Left hindlimb (tissue), 1 donor: ENCODE data around the gene PLEKHH1.
A peak's percentile ranks its signal among the peaks of the same experiment; 100 is the strongest.

ENCODE experiments used
- DNase-seq: peaks from one replicate; pipeline ENCODE4 v3.0.0-alpha.2; 2018

Gene PLEKHH1

GRCh38 chr14:67569011-67569650 lies 36.0 kb downstream of the PLEKHH1 start:
- DNase-seq = no peak

GRCh38 chr14:67569651-67570290 lies 36.7 kb downstream of the PLEKHH1 start:
- no peak for DNase-seq

DNA sequence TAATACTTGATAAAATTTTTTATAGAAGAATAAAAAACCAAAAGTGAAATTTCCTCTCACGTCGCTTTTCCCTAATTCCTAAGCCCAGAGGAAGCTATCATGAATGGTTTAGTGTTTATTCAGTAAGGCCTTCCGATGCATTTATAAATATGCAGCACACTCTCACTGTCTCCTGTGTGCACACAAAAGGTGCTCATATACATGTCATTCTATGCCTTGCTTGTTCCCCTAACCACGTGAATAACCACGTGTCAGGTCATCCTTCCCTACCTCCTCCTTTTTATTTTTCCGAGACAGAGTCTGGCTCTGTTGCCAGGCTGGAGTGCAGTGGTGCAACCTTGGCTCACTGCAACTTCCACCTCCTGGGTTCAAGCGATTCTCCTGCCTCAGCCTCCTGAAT lies 37.4 kb downstream of the PLEKHH1 start:
- DNase-seq = no peak

GRCh38 chr14:67571275-67571990 lies 38.3 kb downstream of the PLEKHH1 start:
- peak; percentile 56 for DNase-seq

GRCh38 chr14:67571991-67572323 lies 38.9 kb downstream of the PLEKHH1 start:
- DNase-seq = no peak

DNA sequence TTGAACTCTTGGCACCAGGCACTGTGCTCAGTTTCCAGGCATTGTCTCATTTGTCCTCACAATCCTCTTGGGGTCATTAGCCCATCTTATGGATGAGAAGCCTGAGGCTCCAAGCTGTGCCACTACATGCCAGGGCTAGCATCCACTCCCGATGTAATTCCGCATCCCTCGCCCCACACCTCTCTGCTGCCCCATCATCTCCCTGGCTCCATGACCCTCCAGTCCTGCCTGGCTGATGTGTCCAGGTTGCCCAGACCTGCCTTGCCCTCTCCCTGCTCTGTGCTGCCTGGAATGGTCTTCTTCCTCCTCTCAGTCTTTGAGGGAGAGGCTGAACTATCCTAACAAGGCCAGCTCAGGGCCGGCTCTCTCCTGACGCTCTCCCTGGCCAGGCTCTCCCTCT lies 39.5 kb downstream of the PLEKHH1 start:
- no peak for DNase-seq

DNA sequence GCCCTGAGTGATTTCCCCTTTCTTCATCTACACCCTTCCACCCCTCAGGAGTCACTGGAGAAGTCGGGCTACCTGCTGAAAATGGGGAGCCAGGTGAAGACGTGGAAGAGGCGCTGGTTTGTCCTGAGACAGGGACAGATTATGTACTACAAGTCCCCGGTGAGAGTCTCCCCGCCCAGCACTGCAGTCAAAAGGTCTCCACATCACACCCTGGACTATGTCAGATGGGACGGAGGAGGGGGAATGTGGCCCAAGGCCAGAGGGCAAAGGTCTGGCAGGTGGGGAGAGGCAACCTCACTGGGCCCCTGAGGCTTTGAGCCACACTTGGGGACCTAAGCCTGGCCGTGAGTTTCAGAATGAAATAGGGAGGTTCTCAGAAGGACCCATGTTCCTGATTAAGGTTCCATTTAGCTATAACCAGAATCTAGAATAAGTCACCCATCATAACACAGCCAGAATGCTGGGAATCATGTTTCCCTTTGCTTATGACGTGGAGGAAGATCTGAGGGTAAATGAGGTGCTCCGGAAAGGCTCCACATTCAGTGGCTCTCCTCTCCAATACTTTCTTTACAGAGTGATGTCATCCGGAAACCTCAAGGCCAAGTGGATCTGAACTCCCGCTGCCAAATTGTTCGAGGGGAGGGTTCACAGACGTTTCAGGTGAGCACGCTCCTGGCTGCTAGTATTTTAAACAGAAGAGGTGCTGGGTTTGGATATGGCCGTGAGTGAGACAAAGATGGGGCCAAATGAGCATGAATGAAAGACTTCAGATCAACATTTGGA lies 40.3 kb downstream of the PLEKHH1 start:
- DNase-seq = no peak

GRCh38 chr14:67574156-67574555 lies 41.1 kb downstream of the PLEKHH1 start:
- DNase-seq = no peak

DNA sequence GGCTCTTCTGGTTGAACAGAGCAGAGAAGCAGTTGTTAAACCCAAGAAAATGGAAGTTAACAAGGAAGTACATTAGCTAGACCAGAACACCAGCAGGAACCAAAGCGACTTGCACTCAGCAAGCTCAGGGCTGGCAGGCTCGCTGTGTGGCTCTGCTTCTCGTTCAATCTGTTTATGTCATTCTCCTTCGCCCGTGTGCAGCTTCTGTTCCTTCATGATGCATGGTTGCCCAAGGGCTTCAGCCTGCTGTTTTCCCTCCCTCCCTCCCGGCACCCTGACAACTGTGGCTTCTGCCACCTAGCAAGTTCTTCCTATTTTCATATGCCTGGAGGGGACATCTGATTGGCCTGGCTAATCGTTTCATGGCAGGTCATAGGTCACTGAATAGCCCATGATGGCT lies 41.7 kb downstream of the PLEKHH1 start:
- no peak for DNase-seq

- DNase-seq = no peak
These were observed 42.6 kb downstream of the PLEKHH1 start for GRCh38 chr14:67575684-67576083.

DNA sequence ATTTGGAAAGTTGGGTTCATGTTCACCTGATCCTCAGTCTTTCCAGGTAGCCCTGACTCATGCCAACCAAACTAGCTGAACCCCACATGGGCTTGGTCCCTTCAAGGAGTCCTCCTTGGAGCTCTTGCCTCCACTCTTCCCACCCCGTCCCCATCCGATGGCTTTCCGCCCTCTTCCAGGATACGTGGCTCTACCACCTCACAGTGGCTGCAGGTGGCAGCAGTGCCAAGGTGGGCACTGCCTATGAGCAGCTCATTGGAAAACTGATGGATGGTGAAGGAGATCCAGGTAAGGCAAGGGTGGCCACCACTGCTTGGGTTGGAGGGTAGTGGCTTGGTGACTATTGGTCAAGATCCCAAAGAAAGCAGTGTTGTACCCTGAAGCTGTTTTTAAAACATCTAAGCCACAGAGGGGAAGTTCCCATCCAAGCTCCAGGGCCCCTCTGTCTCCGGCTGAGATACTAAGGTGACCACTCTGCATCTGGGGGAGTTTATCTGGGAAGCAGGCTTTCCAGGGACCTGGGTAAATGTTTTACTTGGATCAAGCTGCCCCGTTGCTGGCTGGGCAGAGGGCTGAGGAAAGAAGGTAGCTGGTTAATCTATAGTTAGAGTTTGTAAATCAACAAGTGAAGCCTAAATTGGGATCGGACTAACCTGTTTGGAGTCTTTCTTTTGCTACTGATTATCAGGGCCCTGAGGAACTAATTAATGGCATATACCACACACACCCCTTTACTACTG lies 43.3 kb downstream of the PLEKHH1 start:
- DNase-seq = no peak

- DNase-seq = no peak
These were observed 44.2 kb downstream of the PLEKHH1 start for GRCh38 chr14:67577181-67577808.

DNA sequence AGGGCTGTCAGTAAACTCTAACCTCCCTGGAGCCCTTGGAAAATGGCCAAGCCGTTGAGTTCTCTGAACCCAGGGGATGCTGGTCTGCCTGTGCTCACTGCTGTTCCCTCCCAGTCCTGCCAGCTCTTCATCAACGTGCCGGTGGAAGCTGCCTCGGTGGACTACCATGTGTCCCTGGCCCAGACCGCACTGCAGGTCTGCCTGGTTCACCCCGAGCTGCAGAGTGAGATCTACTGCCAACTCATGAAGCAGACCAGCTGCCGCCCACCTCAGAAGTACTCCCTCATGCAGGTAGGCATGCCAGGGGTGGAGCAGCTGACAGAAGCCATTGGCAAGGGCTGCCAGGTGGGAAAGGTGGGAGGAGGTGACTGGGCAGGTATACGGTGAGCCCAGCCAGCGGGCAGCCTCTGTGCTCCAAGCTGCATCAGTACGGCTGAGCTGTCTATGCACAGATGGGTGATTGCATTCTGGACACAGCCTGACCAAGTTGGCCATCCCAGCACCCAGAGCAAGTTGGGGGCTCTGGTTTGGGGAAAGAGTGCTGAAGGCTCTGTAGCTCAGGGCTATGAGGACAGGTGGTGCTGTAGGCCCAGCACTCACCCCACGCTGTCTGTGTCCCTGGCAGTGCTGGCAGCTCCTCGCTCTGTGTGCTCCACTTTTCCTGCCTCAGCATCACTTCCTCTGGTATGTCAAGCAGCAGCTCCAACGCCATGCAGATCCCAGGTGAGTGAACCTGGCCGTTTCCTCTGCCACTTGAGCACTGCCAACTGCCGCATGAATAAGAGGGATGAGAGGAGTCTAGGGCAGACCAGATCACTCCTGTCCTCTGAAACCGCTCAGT lies 45.0 kb downstream of the PLEKHH1 start:
- DNase-seq = no peak

DNA sequence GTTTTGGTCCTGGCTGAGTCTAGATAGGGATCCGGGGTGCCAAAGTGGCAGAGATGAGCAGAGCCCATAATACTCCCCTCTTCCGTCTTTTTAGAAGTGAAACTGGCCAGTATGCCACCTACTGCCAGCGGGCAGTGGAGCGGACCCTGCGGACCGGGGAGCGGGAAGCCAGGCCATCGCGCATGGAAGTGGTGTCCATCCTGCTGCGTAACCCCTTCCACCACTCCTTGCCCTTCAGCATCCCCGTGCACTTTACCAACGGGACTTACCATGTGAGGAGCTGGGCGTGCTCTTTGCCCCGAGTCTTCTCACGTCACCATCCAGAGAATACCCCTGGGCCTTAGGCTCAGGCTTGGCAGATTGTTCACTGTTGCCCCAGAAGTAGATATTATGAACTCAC lies 46.0 kb downstream of the PLEKHH1 start:
- DNase-seq = no peak

DNA sequence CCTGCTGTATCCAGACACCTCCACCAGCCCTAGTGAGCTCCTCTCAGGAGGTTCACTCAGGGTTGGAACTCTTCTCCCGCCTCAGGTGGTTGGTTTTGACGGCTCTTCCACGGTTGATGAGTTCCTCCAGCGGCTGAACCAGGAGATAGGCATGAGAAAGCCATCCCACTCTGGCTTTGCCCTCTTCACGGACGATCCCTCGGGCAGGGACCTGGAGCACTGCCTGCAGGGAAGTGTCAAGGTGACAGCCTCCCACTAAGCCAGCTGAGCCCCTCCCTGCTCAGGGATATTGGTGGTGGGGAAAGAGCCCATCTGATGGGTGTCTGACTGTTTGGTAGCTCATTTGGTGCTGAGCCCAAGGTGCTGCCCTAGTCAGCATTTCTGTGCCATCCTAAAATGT lies 46.5 kb downstream of the PLEKHH1 start:
- no peak for DNase-seq

DNA sequence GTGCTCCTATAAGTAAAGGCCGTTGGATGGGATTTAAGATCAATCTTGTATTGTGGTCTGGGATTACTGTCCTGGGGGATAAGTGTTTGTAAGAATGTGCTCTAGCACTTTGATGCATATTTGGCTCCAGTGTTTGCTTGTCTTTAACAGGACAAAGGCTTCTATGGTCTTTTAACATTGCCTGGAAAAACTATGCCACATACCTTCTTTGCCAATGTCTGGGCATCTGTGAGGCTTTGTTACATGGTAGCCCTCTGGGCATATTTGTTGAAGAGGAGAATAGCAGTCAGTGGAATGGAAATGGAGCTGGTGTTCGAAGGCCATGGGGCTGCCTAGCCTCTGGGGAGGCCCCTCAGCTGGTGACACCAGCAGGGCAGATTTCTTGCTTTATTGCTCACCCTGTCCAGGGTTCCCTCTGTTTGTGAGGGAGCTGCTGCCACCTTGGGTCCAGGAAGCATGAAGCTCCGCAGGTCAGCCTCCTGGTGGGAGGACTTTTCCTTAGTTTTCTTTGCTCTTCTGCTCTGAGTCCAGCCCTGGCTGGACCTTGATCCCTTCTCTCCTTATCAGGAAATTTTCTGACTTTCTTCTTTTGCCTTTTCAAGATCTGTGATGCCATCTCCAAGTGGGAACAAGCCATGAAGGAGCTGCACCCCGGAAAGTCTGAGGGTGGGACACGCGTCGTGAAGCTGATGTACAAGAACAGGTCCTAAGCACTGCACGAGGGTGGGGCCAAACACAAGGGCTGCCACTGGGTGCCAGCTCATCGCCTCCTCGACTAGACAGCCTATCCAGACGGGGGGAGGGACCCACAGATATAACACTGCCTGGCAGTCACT lies 47.5 kb downstream of the PLEKHH1 start:
- no peak for DNase-seq

GRCh38 chr14:67581643-67582042 lies 48.6 kb downstream of the PLEKHH1 start:
- no peak for DNase-seq

DNA sequence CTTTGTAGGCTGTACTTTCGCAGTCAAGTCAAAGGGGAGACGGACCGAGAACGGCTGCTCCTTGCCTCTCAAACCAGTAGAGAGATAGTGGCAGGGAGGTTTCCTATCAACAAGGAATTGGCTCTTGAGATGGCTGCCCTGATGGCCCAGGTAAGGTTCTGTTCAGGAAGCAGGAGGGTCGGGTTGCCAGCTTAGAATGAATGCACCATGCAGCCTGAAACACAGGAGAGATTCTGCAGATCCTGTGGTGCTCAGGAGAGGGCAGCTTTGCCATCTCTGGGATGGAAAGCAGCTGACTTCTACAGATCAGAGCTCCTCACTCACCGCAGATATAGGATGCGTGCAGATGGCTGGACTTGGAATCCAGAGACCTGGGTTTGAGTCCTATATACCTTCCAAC lies 49.0 kb downstream of the PLEKHH1 start:
- DNase-seq = no peak

- peak; percentile 53 for DNase-seq
These were observed 50.9 kb downstream of the PLEKHH1 start for GRCh38 chr14:67583711-67584644.
